ENCODE results near the gene SMG5.

The SMG5 gene

DNA sequence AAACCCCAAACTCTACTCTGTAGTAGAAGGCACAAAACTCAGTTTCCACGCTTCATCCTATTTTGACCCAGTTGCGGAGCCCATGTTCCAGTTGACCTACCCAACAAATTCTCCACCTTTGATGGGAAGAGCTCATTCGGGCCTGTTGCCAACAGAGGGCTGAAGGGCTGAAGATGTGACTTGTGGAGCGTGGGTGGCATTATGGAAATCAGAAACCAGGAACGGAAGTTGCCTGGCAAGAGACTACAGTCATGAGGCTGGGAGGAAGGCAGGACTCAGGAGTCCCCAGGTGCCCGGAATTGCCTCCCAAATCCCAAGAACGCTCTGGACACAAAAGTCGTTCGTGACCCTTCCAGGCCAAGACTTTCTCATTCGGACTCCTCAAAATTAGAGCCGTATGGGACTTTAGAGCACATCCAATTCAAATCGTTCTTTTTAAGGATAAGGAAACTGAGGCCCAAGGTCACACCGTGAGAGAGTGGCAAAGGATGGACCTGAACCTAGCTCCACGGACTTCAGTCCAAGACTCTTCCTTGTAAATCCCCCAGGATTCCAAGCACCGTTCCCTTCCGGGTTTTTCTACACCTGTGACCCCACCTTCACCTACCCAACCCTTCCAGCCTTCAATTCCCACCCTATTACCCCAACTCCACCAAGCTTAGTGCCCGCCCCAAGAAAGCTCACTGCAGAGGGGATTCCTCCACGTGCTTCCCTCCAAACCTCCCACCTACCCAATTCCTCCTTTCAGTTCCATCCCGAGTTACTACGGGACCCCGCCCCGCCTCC is 739 bp downstream of the SMG5 start:
- DNase-seq: peak; percentile 51 to 79

DNA sequence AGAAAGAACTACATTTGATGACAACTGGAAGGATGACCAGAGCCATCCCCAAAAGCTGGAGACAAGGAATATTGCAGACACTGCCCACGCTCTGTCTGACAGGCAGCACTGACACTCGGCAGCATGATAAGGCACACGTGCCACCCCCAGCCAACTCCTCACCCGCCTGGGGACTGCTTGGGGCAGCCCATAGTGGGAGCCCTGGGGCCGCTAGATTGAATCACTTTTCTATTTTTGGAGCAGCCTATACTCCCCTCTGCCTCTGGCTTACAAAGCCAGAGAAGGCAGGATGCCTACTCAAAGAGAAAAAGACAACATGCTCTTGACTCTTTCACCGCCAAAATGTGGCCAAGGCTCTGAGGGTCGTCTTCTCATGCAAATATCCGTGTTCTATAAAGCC is 1.3 kb downstream of the SMG5 start:
- no peak for DNase-seq

DNA sequence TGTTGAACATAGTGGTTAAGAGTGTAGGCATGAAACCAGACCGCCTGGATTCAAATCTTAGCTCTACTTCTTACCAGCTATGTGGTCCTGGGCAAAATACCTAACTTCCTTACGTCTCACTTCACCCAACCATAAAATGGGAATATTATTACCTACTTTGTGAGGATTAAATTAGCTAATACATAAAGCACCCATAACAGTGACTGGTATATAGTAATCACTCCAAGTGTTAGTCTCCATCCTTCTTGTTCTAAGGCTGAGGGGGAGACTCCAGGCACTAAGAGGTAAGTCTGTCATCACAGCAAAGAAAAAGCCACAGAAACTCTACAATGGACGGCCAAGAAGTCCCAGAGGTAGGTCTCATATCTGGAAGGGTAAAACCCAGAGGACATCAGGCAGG is 2.8 kb downstream of the SMG5 start:
- no peak for DNase-seq

DNA sequence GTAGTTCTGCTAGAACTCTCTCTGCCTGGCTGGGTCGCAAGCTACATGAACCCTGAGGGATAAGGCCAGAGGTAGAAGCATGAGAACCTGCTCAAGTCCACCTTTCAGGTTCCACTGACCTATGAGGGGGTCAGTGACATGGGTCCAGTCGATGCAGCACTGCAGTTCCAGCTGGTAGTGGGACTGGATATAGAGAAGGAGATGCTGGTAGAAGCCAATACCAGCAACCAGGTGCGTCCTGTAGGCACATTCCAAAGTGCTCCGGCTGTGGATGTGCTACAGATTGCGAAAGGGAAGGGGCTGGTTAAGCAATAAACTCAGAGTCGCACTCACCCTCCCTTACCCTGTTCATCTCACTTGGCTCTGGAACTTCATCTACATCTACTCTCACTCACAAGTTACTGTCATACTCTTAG is 5.7 kb downstream of the SMG5 start:
- DNase-seq: no peak

DNA sequence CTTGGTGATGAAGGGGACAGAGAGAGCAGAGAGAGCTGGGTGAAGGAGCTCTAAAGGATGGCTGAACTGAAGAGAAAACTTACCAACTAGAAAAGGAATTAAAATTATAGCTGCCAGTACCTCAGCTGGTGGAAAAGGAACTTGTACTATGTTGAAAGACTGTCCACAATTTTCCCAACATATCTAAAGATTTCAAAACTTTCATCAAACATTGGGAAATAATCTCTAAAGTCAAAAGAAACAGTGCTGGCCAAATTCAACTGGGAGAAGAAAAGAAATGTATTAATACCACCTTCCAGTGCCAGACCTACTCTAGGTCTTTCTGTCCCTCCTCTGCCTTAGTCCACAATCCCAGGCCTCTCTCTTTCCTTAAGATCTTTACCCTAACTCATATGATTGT is 6.1 kb downstream of the SMG5 start:
- no peak for DNase-seq

DNA sequence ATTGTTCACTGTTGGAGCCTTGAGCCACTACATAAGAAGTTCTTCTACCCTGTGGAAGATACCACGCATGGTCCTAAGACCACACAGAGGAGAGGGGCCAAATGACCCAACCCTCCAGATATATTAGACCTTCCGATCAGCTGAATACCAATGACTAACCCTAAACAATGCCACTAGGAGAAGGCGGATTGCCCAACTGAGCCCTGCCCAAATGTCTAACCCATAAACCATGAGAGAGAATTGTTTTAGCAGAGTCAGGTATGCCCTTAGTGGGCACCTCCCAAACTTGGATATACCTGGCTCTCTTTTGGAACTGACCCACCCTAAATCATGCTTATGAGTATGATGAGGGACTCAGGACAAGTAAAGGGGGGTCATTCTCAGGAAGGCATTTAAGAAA is 12.3 kb downstream of the SMG5 start:
- no peak for DNase-seq

DNA sequence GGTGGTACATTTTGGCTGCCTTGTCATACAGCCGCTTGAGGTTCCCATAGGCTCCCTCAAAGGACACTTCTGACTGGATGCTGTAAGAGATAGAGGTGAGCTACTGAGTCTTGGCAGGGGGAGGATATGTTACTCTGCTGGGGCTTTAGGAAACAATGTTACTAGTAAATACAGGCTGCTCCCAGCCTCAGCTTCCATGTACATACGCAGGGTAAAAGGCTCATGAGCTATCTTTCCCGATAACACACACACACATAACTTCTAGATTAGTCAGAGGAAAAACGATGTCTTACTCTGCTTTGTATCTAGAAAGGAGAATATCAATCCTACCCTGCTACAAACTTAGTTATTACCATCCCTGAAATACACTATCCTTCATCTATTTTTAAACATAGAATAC is 14.3 kb downstream of the SMG5 start:
- no peak for DNase-seq

DNA sequence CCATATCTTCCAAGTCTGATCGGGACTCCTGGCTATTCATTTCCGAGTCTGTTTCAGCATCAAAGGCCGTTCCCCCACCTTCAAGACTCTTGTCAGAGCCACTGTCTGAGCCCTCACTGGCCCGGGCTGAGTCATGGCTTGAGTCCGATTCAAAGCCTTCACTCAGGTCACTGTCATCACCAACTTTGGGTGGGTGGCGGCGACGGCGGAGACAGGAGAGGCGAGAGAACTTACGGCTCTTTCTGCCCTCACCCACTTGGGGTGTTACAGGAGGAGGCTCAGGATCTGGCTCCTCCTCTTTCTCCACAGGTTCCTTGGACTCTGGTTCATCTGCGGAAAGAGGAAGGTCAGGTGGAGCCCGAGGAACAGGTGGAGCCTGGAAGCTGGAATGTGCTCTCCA is 16.6 kb downstream of the SMG5 start:
- no peak for DNase-seq

DNA sequence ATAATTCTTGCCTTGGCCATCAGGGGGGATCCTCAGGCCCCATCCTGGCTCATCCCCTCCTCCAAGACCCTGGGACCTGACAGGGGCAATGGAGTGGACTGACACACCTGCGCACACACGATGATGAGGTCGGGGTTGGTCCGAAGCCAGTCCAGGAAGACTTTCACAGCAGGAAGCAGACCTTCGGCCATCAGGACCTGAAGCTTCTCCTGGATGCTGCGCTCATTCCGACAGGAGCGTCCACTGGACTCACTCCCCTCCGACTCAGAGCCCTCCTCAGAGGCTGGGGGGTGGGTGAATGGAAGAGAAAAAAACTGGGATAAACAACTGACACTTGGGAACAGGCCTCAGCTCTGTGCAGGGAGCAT is 19.4 kb downstream of the SMG5 start:
- DNase-seq: no peak

DNA sequence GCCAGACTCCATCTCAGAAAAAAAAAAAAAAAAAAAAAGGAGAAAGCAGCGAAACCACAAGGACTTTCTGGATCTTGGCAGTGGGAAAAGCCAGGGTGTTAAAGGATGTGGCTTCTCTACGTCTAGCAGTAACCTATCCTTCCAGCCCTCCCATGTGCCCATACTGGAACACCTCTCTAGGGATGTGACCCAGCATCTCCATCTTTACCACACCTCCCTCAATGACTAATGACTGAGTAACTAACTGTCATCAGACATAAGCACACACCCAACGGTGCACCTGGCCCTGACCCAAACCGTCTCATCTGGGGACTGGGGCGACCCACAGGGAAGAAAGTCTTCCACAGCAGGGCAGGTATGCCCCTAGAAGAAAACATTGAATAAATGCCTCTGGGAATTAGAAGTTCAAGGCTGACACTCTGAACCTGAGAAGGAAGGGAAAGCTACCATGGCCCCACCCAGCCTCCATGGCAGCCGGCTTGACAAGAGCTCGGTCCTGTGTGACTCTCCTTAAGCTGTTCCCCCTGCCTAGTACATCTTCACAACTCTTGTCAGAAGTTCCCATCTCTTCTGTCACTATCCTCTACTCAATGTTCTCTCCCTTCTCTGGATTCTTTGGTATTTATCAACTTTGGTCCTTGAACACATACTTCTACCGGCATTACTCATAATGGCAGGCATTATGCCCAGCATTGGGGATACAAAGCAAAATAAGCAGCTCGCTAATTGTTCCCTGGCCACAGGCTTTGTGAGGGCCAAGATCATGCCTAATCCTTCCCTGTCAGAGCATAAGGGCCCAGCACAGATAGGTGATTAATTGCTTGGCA is 20.0 kb downstream of the SMG5 start:
- DNase-seq: no peak

DNA sequence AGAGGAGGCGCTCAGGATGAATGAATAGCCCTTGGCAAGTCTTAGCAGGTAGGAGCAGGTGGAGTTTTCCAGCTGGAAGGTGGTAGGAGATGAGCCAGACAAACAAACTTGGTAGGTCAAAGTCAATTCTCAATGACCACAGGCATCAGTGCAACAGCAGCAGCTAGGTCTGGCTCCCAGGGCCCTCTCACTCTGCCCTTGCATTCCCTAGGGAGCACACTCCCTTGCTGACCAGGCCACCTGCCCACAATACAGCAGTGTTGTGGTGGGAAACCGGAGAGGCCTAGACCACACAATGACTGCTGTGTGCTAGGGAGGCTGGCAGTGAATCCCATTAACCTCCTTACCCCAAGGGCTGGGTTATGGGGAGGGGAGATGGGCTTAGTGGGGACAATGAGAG is 21.7 kb downstream of the SMG5 start:
- DNase-seq: peak; percentile 38 to 44

DNA sequence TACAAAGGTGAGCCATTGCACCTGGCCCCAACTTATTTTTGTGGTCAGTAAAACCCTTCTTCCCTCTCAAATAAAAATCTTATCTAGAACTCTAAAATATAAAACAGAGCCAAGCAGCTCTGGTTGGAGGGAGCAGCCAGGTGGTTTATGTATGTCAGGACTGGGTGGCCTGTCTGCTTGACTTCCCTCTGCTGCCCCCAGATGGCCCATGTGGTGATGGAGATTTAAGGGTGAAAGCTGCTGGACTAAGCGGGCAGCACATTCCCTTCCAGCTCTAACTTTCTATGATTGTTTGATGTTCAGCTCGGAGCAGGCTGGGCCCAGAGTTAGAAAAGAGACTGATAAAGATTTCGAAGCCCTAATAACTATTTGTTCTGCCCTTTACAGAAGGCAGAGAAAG is 22.8 kb downstream of the SMG5 start:
- no peak for DNase-seq

DNA sequence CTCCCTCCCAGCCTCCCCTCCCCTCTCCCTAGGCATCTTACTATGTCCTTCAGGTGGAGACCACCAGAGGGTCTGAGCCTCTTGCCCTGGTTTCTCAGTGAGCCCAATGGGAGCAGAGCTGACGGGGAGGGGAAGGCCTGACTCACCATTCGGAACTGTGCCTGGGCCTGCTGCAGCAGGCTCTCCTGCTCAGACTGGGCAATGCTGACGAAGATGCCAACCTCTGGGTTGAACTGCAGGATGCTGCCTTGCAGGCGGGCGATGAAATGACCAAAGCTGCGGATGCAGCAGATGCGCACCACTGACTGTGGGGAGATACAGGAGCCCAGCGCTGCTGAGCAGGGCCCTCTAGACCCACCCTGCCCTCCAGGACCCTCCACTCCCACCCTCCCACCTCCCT is 23.8 kb downstream of the SMG5 start:
- DNase-seq: no peak

DNA sequence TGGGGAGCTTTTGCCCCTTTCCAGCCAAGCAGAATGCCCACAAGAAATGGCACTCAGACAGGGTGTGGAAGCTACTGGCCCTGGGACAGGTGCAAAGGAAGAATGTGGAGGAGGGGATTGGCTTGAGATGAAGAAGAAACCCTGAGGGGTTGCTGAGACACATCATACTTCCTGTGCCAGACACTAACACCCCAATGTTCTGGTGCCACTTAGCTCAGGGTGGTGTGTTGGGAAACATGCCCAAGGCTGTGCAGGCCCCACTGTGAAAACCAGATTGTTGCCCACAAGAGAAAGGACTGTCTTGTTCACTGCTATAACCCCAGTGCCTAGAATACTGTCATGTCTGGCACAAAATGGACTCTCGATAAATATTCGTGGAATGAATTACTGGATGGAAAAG is 24.9 kb downstream of the SMG5 start:
- DNase-seq: no peak

DNA sequence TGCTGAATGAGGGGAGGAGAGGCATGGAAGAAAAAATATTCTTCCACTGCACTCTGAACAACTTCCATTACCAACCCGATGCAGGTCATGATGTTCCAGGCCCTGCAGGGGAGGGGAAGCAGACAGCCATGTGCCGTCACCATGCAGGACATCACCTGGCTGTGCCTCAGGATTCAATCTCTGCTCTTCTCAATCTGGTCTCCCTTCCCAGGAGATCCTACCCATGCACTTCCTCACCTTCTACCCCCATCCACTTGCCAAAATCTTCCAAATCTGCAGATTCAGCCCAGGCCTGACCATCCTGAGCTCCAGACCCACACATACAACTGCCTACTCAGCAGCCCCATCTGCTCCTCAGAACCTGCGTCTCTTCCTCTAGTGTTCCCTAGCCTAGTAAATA is 29.0 kb downstream of the SMG5 start:
- no peak for DNase-seq

DNA sequence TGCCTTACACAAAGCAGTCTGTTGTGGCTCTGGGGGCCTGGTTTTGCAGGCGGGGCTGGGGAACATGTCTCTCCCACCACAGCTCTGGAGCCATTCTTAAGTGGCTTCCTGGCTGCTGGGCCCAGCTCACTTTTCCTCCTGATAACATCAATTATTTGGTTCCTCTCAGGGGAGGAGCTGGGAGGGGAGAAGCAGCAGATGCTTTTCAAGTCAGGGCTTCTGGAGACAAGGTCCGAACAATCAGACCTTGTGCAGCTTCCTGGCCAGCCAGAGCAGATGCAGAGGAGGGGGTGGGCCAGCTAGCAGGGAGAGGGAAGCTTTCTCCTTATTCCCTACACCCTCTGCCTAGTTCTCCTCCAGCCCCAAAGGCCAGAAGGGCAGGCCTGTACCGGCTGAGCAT is 31.1 kb downstream of the SMG5 start:
- DNase-seq: no peak

DNA sequence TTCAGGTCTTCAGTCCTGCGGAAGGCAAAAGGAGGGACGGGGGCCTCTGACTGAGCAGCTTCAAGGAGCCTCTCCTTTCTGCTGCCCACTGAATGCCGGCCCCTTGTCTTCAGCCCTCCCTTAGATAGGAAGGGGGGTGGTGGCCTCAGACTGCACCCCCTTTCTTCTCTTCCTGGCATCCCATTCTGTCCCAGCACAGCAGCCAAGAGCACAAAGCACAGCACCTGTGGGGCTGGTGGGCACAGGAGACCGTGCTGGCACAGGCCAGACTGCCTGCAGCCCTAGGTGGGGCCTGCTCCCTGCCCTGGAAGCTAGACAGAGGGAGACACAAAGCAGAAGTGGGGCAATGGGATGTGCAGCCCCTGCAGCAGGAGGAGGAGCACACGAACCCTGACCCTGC is 33.0 kb downstream of the SMG5 start:
- no peak for DNase-seq

DNA sequence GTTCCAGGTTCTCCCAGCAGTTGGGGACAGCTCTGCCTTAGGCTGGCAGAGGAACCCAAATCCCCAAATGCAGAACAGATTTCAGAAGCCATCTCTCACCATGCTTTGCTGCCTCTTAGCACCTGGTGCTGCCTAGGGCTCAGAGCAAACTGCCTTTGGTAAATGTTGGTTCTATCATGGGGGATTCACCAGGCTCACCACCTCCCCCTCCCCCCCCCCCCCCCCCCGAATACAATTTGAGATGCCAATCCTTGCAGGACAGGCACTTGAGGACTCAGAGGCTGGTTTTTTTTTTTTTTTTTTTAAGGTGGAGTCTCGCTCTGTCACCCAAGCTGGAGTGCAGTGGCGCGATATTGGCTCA is 34.3 kb downstream of the SMG5 start:
- no peak for DNase-seq

DNA sequence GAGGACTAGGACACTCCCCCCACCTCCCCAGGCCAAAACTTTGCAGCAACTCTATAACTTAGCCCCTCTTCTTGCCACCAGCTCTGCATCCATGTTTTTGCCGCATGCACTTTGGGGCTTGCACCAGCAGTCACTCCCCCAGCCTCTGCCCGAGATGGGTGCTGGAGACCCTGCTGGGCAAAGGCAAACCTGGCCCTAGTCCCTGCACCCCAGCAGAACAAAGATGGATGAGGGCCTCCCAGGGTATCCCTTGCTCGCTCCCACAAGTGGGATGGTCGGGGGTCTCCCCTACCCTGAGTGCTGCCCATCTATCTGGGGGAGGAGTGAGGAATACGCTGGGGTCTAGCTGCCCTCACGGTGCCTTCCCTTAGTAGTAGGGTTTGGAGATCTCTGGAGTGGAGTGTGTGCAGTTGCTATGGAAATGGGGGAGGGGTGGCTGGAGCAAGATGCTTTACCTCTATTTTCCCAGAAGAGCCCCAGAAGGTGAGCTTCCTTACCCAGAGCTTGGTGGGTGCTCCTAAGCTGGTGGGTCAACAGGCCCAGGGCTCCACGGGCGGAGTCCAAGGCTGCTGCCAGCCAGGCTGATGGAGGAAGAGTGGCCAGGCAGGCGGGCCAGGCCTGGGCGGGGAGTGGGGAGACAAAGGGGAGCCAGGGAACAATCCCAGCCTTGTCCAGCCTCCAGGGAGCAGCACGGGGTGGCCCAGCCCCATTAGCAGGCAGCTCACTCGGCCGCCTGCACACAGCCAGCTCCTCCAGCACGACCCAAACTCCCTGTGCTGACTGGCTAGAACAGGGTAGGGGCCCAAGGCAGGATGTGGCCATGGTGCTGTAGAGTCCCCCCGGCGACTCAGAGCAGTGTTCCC is 34.9 kb downstream of the SMG5 start, which contains the start of gene PAQR6:
Gene PAQR6 (minus strand): TSS at position 597 of the 863 bp plus-strand sequence. CDS start 1,325 bp downstream, outside the sequence.
- DNase-seq: peak in 1 of 2 experiments; percentile 64

DNA sequence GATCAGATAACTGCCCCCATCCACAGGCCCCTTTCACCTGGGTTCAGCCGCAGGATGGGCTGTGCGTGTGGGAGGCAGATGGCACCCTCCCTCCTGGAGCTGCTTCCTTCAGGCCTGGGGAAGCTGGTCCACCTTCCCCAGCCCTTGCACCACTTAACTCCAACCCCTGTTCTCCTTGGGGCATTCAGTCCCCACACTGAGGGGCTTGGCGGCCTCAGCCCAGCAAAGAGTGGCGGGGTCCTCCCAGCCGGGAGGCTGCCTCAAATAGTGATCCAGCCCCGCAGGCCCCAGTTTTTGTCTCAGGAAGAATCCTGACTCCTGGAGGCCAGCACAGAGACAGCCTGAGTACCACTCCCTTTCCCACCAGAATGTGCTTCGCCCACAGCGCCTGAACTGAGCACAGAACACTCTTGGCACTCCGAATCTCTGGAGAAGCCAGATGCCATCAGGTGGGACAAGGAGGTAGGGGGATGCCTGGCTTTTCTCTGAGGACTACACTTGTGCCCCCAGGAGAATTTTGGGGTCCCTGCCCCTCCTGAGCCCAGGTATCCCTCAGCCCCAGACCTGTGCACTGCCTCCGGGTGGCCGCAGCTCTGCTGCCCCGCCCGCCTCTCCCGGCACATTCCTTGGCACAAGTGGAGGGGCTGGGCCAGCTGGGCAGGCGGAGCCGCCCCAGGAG is 35.7 kb downstream of the SMG5 start:
- peak in 1 of 2 experiments; percentile 54 for DNase-seq

DNA sequence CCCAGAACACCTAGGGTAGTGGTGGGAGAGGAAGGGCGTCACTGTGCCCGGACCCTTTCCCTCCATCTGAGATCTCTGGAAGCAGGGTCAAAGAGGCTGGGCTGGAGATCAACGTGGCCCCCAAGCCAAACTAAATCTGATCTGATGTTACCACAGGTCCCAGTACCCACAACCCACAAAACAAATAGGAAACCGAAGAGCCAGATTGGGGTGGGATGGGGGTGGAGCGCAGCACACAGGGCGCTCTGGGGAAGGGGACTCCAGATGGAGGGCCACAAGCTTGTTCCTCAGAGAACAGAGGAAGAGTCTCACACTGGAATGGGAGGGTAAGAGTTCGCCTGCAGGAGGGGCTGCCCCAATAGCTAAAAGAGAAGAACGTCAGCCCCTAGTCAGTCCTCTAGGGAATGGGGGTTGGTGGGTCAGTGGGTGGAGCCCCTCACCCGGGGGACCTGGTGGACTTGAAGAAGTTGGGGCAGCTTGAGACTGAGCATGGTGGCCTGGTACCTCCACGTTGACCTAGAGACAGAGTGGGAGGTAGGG is 36.3 kb downstream of the SMG5 start:
- peak in 1 of 2 experiments; percentile 55 for DNase-seq

DNA sequence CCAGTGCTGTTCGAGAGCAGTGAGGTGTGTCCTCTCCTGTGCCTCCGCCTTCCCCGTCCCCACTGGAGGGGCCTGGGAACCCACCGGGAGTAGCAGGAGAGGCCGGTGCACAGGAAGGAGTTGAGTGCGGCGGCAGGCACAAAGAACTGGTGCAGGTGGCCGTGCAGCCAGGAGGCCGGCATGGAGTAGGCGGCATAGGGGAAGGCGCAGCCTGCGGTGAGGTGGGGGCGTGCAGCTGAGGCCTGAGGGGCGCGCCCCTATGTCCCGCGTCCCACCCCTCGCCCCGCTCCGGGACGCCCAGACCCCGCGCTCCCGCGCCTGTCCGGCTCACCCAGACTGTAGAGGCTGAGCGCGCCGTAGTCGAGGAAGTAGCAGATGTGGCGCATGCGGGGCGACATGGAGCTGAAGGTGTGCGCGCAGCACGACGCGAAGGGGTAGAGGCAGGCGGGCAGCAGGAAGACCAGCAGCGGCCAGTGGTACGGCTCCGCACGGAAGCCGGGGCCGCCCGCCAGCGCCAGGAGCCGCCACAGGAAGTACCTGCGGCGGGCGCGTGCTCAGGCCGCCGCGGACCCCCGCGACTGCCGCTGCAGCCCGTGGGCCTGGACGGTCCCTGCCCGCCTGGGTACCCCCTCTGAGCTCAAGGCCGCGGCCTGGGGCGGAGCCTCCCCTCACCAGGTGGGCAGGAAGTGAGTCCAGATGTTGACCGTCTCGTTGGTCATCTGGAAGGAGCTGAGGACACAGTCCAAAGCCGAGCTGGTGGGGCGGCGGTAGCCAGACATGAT is 37.0 kb downstream of the SMG5 start:
- peak; percentile 39 to 86 for DNase-seq
